ENCODE measurements around the gene ADAMTS1. TPM values are rescaled to one million over a fixed set of nuclear protein-coding genes. Genes with fewer than 3 reads are reported as not detected.

ADAMTS1 gene
- total and polyA plus RNA-seq, 4 donors: 6.9 to 83.2 (median 15.7) TPM

- 94% methylated on average over 2 of the region's 4 CpGs for WGBS (ENCODE audit: insufficient coverage)
- no peak overlapping the region for H3K4me3 ChIP-seq (ENCODE audit: low read depth, low read length)
- no peaks in the 10 kb centered on the region for H3K36me3 ChIP-seq (ENCODE audit: control insufficient read depth, insufficient read depth, low read length)
- H3K4me1 ChIP-seq (ENCODE audit: control insufficient read depth, insufficient read depth, low read length): no peaks in the 10 kb centered on the region
- H3K9me3 ChIP-seq (ENCODE audit: control insufficient read depth, insufficient read depth, low read length): no peaks in the 10 kb centered on the region
- no peak for DNase-seq (ENCODE audit: low read depth in 4 of 6, low spot score in 6 of 6)
- H3K27ac ChIP-seq (ENCODE audit: low read depth, low read length): no peak overlapping the region
- no peaks in the 10 kb centered on the region for H3K27me3 ChIP-seq (ENCODE audit: control insufficient read depth, insufficient read depth, low read length)
Measured at GRCh38 chr21:26820509-26820908, 24.7 kb downstream of the ADAMTS1 start.

- H3K4me3 ChIP-seq (ENCODE audit: low read depth, low read length): no peak overlapping the region
Measured at GRCh38 chr21:26819740-26820324, 25.4 kb downstream of the ADAMTS1 start.

GRCh38 chr21:26818906-26819305 lies 26.3 kb downstream of the ADAMTS1 start:
- Histone ChIP-seq H3K4me3 (ENCODE audit: low read depth, low read length) (no peak overlapping the region), H3K36me3 (ENCODE audit: control insufficient read depth, insufficient read depth, low read length) (no peaks in the 10 kb centered on the region), H3K4me1 (ENCODE audit: control insufficient read depth, insufficient read depth, low read length) (no peaks in the 10 kb centered on the region), H3K9me3 (ENCODE audit: control insufficient read depth, insufficient read depth, low read length) (no peaks in the 10 kb centered on the region), H3K27ac (ENCODE audit: low read depth, low read length) (no peak overlapping the region), H3K27me3 (ENCODE audit: control insufficient read depth, insufficient read depth, low read length) (no peaks in the 10 kb centered on the region)
- no CpG with 5 or more reads among the region's 2 CpGs for WGBS (ENCODE audit: insufficient coverage)
- no peak for DNase-seq (ENCODE audit: low read depth in 4 of 6, low spot score in 6 of 6)

More at GRCh38 chr21:26819740-26820324, 25.4 kb downstream of the ADAMTS1 start:
- WGBS (ENCODE audit: insufficient coverage): 90% methylated on average over 2 of the region's 3 CpGs
- H3K27me3 ChIP-seq (ENCODE audit: control insufficient read depth, insufficient read depth, low read length): no peaks in the 10 kb centered on the region
- DNase-seq (ENCODE audit: low read depth in 4 of 6, low spot score in 6 of 6): no peak
- H3K36me3 ChIP-seq (ENCODE audit: control insufficient read depth, insufficient read depth, low read length): no peaks in the 10 kb centered on the region
- no peaks in the 10 kb centered on the region for H3K4me1 ChIP-seq (ENCODE audit: control insufficient read depth, insufficient read depth, low read length)
- no peak overlapping the region for H3K27ac ChIP-seq (ENCODE audit: low read depth, low read length)
- H3K9me3 ChIP-seq (ENCODE audit: control insufficient read depth, insufficient read depth, low read length): no peaks in the 10 kb centered on the region

GRCh38 chr21:26815197-26815596 lies 30.0 kb downstream of the ADAMTS1 start:
- Histone ChIP-seq H3K4me3 (ENCODE audit: low read depth, low read length) (no peak overlapping the region), H3K4me1 (ENCODE audit: control insufficient read depth, insufficient read depth, low read length) (no peaks in the 10 kb centered on the region), H3K36me3 (ENCODE audit: control insufficient read depth, insufficient read depth, low read length) (no peaks in the 10 kb centered on the region), H3K27ac (ENCODE audit: low read depth, low read length) (no peak overlapping the region), H3K27me3 (ENCODE audit: control insufficient read depth, insufficient read depth, low read length) (no peaks in the 10 kb centered on the region), H3K9me3 (ENCODE audit: control insufficient read depth, insufficient read depth, low read length) (no peaks in the 10 kb centered on the region)
- DNase-seq (ENCODE audit: low read depth in 4 of 6, low spot score in 6 of 6): no peak

- no CpG with 5 or more reads among the region's 1 CpG for WGBS (ENCODE audit: insufficient coverage)
- DNase-seq (ENCODE audit: low read depth in 4 of 6, low spot score in 6 of 6): no peak
- Histone ChIP-seq H3K27me3 (ENCODE audit: control insufficient read depth, insufficient read depth, low read length) (no peaks in the 10 kb centered on the region), H3K4me1 (ENCODE audit: control insufficient read depth, insufficient read depth, low read length) (no peaks in the 10 kb centered on the region), H3K27ac (ENCODE audit: low read depth, low read length) (no peak overlapping the region), H3K4me3 (ENCODE audit: low read depth, low read length) (no peak overlapping the region), H3K36me3 (ENCODE audit: control insufficient read depth, insufficient read depth, low read length) (no peaks in the 10 kb centered on the region), H3K9me3 (ENCODE audit: control insufficient read depth, insufficient read depth, low read length) (no peaks in the 10 kb centered on the region)
Measured at GRCh38 chr21:26814386-26814785, 30.8 kb downstream of the ADAMTS1 start.

- Histone ChIP-seq H3K9me3 (ENCODE audit: control insufficient read depth, insufficient read depth, low read length) (no peaks in the 10 kb centered on the region), H3K4me1 (ENCODE audit: control insufficient read depth, insufficient read depth, low read length) (no peaks in the 10 kb centered on the region), H3K36me3 (ENCODE audit: control insufficient read depth, insufficient read depth, low read length) (no peaks in the 10 kb centered on the region), H3K27me3 (ENCODE audit: control insufficient read depth, insufficient read depth, low read length) (no peaks in the 10 kb centered on the region), H3K4me3 (ENCODE audit: low read depth, low read length) (no peak overlapping the region), H3K27ac (ENCODE audit: low read depth, low read length) (no peak overlapping the region)
- no peak for DNase-seq (ENCODE audit: low read depth in 4 of 6, low spot score in 6 of 6)
- WGBS (ENCODE audit: insufficient coverage): 100% methylated on average over 1 of the region's 8 CpGs
Measured at GRCh38 chr21:26813426-26813998, 31.7 kb downstream of the ADAMTS1 start.

GRCh38 chr21:26812173-26812572 lies 33.0 kb downstream of the ADAMTS1 start:
- no peak overlapping the region for H3K4me3 ChIP-seq (ENCODE audit: low read depth, low read length)
- no peaks in the 10 kb centered on the region for H3K4me1 ChIP-seq (ENCODE audit: control insufficient read depth, insufficient read depth, low read length)
- no peak overlapping the region for H3K27ac ChIP-seq (ENCODE audit: low read depth, low read length)
- H3K9me3 ChIP-seq (ENCODE audit: control insufficient read depth, insufficient read depth, low read length): no peaks in the 10 kb centered on the region
- WGBS (ENCODE audit: insufficient coverage): no CpG with 5 or more reads among the region's 1 CpG
- H3K27me3 ChIP-seq (ENCODE audit: control insufficient read depth, insufficient read depth, low read length): no peaks in the 10 kb centered on the region
- no peak for DNase-seq (ENCODE audit: low read depth in 4 of 6, low spot score in 6 of 6)
- H3K36me3 ChIP-seq (ENCODE audit: control insufficient read depth, insufficient read depth, low read length): no peaks in the 10 kb centered on the region

- Histone ChIP-seq H3K27me3 (ENCODE audit: control insufficient read depth, insufficient read depth, low read length) (no peaks in the 10 kb centered on the region), H3K27ac (ENCODE audit: low read depth, low read length) (no peak overlapping the region), H3K36me3 (ENCODE audit: control insufficient read depth, insufficient read depth, low read length) (no peaks in the 10 kb centered on the region), H3K4me1 (ENCODE audit: control insufficient read depth, insufficient read depth, low read length) (no peaks in the 10 kb centered on the region), H3K9me3 (ENCODE audit: control insufficient read depth, insufficient read depth, low read length) (no peaks in the 10 kb centered on the region), H3K4me3 (ENCODE audit: low read depth, low read length) (no peak overlapping the region)
- no peak for DNase-seq (ENCODE audit: low read depth in 4 of 6, low spot score in 6 of 6)
- 60% methylated on average over 1 of the region's 2 CpGs for WGBS (ENCODE audit: insufficient coverage)
Measured at GRCh38 chr21:26811482-26811881, 33.7 kb downstream of the ADAMTS1 start.

GRCh38 chr21:26810676-26811415 lies 34.4 kb downstream of the ADAMTS1 start:
- WGBS (ENCODE audit: insufficient coverage): no CpG with 5 or more reads among the region's 2 CpGs
- Histone ChIP-seq H3K4me3 (ENCODE audit: low read depth, low read length) (no peak overlapping the region), H3K27ac (ENCODE audit: low read depth, low read length) (no peak overlapping the region), H3K27me3 (ENCODE audit: control insufficient read depth, insufficient read depth, low read length) (no peaks in the 10 kb centered on the region), H3K9me3 (ENCODE audit: control insufficient read depth, insufficient read depth, low read length) (no peaks in the 10 kb centered on the region), H3K4me1 (ENCODE audit: control insufficient read depth, insufficient read depth, low read length) (no peaks in the 10 kb centered on the region), H3K36me3 (ENCODE audit: control insufficient read depth, insufficient read depth, low read length) (no peaks in the 10 kb centered on the region)
- DNase-seq (ENCODE audit: low read depth in 4 of 6, low spot score in 6 of 6): peak in 1 of 6 donors; percentile 68

- WGBS (ENCODE audit: insufficient coverage): no CpG with 5 or more reads among the region's 5 CpGs
- DNase-seq (ENCODE audit: low read depth in 4 of 6, low spot score in 6 of 6): no peak
- Histone ChIP-seq H3K36me3 (ENCODE audit: control insufficient read depth, insufficient read depth, low read length) (no peaks in the 10 kb centered on the region), H3K4me1 (ENCODE audit: control insufficient read depth, insufficient read depth, low read length) (no peaks in the 10 kb centered on the region), H3K27me3 (ENCODE audit: control insufficient read depth, insufficient read depth, low read length) (no peaks in the 10 kb centered on the region), H3K27ac (ENCODE audit: low read depth, low read length) (no peak overlapping the region), H3K4me3 (ENCODE audit: low read depth, low read length) (no peak overlapping the region), H3K9me3 (ENCODE audit: control insufficient read depth, insufficient read depth, low read length) (no peaks in the 10 kb centered on the region)
Measured at GRCh38 chr21:26810266-26810665, 34.9 kb downstream of the ADAMTS1 start.
